ENCODE results near the gene PTPN23.

Gene PTPN23

GRCh38 chr3:47421741-47422649 is 41.2 kb downstream of the PTPN23 start:
- DNase-seq, result peak; percentile 68

DNA sequence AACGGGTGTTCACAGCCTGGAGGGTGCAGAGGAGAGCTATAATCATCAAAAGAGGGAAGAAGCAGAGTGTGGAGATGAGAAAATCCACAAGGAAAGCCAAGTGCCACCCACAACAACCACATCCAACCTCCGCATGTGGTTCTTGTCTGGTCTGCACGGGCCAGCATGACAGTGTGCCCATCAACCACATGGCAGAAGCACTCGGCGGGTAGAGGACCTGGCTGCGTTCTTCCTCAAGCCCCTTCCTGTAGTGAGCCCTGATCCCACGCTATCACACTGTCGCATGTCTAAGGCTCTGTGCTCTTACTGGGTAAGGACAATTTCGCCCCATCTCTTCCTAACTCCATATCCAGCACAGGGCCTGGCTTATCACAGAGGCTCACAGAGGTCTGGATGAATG is 41.9 kb downstream of the PTPN23 start:
- DNase-seq, result no peak

GRCh38 chr3:47423548-47424145 is 42.8 kb downstream of the PTPN23 start:
- DNase-seq, result no peak

DNA sequence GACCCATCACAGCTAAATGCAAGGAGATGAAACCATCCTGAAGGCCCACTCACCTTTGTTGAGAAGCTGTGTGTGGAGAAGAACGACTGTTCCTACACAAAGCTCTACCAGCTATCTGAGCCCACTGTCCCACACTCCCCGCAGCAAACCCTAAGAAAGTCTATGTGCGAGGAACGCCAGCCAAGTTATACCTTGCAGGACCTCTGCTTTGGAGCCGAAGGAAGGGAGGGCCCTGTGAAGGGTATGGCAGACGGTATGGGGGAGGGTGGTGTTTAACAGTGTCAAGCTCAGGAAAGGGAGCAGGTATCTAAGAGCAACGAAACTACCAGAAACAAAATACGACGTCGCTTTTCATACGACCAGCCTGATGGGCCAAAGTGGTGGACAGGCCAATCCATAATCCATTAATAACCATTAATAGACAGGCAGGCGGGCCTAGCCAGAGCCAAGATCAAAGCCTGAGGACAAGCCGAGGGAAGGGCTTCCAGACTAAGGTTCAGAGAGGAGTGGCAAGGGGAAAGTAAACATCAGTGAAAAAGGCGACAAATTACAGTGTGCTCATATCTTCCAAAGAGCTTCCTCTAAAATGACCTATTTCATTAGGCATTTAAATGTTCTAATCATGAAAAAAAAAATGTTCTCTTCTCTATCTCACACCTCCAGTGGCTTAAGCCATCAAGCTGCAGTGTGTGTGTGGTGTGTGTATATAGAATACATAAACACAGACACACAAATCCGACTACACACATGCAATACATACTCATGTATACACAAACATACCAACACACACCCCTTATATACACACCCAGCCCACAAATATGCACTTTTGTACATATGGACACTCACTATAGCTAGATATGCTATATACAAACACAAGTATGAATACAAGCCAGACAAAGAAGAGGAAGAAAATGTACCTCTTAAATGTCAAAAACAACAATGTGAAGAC is 43.9 kb downstream of the PTPN23 start:
- DNase-seq, result no peak

DNA sequence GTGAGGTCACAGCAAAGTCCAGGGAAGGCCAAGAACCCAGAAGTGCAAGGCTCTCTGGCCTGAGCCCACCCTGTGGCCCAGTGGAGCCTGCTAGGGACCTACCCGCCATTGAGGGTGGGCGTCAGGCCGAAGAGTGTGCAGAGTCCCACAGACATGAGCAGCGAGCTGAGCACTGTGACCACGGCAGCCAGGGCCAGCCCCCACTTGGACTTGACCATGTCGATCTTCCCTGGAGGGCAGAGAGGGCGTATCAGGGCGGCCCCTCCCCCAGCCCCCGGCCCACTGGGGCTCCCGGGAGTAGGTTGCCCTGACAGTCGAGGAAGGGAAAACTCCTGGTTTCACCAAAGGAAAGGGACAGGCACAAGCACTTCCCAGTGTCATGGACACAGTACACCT is 44.6 kb downstream of the PTPN23 start:
- no peak for DNase-seq

- DNase-seq, result no peak
These were observed 45.1 kb downstream of the PTPN23 start for GRCh38 chr3:47425959-47426358.

GRCh38 chr3:47427866-47428265 is 47.0 kb downstream of the PTPN23 start:
- no peak for DNase-seq

GRCh38 chr3:47428662-47429061 is 47.8 kb downstream of the PTPN23 start:
- DNase-seq, result no peak

DNA sequence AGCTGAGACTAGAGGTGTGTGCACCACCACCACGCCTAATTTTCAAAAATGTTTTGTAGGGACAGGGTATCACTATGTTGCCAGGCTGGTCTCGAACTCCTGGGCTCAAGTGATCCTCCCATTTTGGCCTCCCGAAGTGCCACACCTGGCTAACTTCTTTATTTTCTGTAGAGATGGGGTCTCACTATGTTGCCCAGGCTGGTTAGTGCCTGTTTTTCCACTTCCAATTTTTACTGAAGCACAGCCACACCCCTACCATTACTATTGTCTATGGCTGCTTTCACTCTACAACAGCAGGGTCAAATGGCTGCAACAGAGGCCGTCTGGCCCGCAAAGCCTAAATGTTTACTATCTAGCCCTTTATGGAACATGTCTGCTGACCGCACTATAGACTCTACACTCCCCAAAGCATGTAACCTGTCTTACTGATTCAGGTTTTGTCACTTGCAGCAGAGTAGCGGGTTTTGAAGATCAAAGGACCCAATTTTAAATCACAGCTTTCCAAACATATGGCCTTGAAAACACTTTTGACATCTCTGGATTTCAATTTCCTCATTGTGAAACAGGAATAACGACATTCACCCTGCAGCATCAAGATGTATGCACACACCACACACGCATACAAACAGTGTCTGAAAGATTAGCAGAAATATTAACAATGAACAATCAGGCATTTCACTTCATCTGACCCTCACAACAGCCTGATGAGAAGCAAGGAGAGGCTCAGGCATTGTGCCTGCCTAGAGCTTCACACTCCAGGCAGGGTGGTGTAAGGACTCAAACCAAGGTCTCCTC is 48.9 kb downstream of the PTPN23 start:
- no peak for DNase-seq

DNA sequence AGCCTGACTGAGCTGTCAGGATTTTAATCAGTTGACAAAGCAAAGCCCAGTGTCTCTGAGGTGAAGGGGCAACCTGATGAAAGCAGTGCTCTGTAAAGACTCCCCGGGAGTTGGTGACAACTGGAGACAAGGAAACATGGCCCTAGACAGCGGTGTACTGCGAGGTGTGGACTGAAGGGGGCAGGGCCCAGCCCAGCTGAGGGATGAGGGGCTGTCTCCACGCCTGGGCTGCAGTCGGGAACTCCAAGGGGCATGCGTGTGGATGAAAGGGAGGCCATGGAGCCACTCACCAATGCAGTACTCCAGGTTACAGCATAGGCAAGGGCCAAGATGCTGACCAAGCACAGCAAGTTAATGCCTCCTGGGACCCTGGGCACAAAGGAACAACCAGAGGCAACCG is 49.8 kb downstream of the PTPN23 start:
- DNase-seq, result no peak

DNA sequence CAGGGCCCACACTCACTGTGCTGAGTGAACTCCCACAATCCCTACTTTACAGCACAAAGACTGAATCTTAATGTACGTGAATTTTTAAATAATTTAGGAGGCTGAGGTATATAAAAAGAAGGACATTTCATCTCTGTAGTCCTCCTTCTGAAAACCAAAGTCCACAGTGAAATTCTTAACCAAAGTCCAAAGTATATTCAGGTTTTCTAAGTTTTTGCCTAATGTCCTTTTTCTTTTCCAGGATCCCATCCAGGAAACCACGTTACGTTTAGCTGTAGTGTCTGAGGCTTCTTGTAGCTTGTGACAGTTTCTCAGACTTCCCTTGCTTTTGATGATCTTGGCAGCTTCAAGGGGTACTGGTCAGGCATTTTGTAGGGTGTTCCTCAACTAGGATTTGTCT is 50.4 kb downstream of the PTPN23 start:
- no peak for DNase-seq

DNA sequence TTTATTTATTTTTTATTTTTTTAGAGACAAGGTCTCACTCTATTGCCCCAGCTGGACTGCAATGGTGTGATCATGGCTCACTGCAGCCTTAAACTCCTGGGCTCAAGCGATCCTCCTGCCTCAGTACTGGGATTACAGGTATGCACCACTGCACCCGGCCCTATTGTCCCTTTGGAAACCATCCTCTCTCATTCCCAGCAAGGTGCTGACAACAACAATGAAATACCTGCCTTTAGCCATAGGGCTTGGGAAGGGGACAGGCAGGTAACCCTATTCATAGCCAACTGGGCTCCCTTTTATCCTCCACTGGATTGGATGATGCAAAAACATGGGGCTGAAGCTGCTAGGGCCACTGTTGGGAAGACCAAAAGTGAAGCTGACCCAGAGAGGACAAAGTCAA is 51.9 kb downstream of the PTPN23 start:
- no peak for DNase-seq

- DNase-seq, result no peak
These were observed 53.0 kb downstream of the PTPN23 start for GRCh38 chr3:47433796-47434195.

- DNase-seq, result no peak
These were observed 54.0 kb downstream of the PTPN23 start for GRCh38 chr3:47434849-47435248.

DNA sequence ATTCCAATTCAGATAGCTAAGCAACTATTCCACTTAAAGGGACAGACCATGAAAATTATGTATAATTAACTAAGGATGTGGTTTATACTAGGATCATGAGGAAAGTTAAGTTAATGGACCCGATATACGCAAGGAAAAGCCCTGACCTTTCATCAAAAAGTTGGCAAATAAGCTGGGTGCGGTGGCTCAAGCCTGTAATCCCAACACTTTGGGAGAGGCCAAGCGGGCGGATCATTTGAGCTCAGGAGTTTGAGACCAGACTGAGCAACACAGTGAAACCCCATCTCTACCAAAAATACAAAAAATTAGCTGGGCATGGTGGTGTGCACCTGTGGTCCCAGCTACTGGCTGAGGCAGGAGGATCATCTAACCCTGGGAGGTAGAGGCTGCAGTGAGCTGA is 55.4 kb downstream of the PTPN23 start:
- no peak for DNase-seq

- DNase-seq, result no peak
These were observed 59.3 kb downstream of the PTPN23 start for GRCh38 chr3:47440131-47440530.

- no peak for DNase-seq
These were observed 61.2 kb downstream of the PTPN23 start for GRCh38 chr3:47441796-47442551.

GRCh38 chr3:47443611-47443995 is 62.8 kb downstream of the PTPN23 start:
- DNase-seq, result no peak

- no peak for DNase-seq
These were observed 63.3 kb downstream of the PTPN23 start for GRCh38 chr3:47444103-47444502.

DNA sequence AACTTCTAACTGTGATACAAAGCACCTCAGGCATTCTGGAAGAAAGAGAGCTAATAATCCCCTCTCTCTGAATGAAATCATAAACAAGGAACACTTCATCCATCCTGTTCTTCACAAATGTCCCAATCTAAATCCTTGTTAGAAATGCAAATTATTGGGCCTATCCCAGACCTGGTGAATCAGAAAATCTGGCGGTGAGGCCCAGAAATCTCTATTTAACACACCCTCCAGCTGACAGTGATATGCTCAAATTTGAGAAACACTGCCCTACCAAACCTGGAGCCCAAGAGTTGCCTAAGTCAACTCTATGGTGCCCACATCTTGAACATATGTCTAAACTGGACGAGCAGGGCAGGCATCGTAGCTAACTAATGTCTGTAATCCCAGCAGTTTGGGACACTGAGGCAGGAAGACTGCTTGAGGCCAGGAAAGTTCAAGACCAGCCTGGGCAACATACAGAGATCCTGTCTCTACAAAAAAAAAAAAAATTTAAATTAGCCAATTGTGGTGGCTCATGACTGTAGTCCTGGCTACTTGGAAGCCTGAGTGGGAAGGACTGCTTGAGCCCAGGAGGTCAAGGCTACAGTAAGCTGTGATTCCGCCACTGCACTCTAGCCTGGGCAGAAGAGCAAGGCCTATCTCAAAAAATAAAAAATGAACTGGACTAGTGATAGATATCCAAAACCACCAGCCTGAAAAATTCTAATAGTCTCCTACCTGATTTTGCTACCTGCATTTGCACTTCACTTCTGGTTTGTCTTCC is 71.8 kb downstream of the PTPN23 start:
- DNase-seq, result no peak

Data from activated CD8-positive, alpha-beta memory T cell treated with anti-CD3 and anti-CD28 coated beads for 24 hours (primary cell).